ENCODE data around the gene AGAP3. TPM values are rescaled to one million over a fixed set of nuclear protein-coding genes. Genes with fewer than 3 reads are reported as not detected.

AGAP3 gene
- total and polyA plus RNA-seq, 2 of the 4 experiments (the other 2 are of a cell fraction), result 35.3 to 93.9 TPM

- Histone ChIP-seq H3K4ac (ENCODE audit: low read depth, low read length) (peak overlapping the region; percentile 95), H4K5ac (ENCODE audit: low read depth, low read length) (peak overlapping the region; percentile 36), H3K79me1 (ENCODE audit: low read depth in 1 of 2, low read length in 2 of 2) (peaks cover 19 to 64% of the 10 kb centered on the region in 2 experiments; a peak in 3 of 4 replicates), H3K4me3 (ENCODE audit: insufficient read depth, low read depth, low read length) (peak overlapping the region; percentile 95), H3K14ac (replicated peaks; ENCODE audit: low read depth, low read length) (peak overlapping the region; percentile 95), H2BK20ac (ENCODE audit: low read depth, low read length) (no peak overlapping the region), H3K23ac (ENCODE audit: low read depth, low read length) (peak overlapping the region; percentile 58; the same call in 1 of the 2 replicates), H4K8ac (ENCODE audit: low read depth in 2 of 2, low read length in 2 of 2) (peak overlapping the region; percentile 87 to 91), H3K9me3 (ENCODE audit: control insufficient read depth, insufficient read depth, low read length) (no peaks in the 10 kb centered on the region), H3K9ac (ENCODE audit: low read depth, low read length) (peak overlapping the region; percentile 93), H3K9me1 (ENCODE audit: insufficient read depth, low read length) (peaks cover under 1% of the 10 kb centered on the region; the same call in 1 of the 2 replicates), H2AK9ac (replicated peaks; ENCODE audit: low read depth, low read length, poor library complexity) (peak overlapping the region; percentile 98), H2AK5ac (ENCODE audit: low read depth, low read length) (peak overlapping the region; percentile 98), H3K36me3 (ENCODE audit: control insufficient read depth, insufficient read depth, low read length) (peaks cover 28% of the 10 kb centered on the region), H2BK15ac (ENCODE audit: low read depth, low read length) (no peak overlapping the region), H3K4me1 (ENCODE audit: control insufficient read depth, insufficient read depth, low read length) (peaks cover 22% of the 10 kb centered on the region), H4K91ac (ENCODE audit: insufficient read depth, low read depth, low read length) (peak overlapping the region; percentile 92), H4K20me1 (ENCODE audit: insufficient read depth, low read length) (peaks cover 17% of the 10 kb centered on the region), H2AFZ (replicated peaks; ENCODE audit: low read length, poor library complexity) (peak overlapping the region; percentile 91), H2BK120ac (ENCODE audit: low read depth, low read length) (peak overlapping the region; percentile 46; the same call in 1 of the 2 replicates), H2BK5ac (ENCODE audit: low read depth, low read length, poor library complexity, severe bottlenecking) (peak overlapping the region; percentile 67), H3K56ac (ENCODE audit: extremely low read depth, insufficient read depth, low read length) (peak overlapping the region; percentile 70), H3K27ac (ENCODE audit: insufficient read depth, low read length) (peak overlapping the region; percentile 84), H3K27me3 (ENCODE audit: control insufficient read depth, insufficient read depth, low read length) (no peaks in the 10 kb centered on the region), H3K18ac (ENCODE audit: low read depth, low read length) (peak overlapping the region; percentile 42; the same call in 1 of the 2 replicates), H3K4me2 (ENCODE audit: low read depth, low read length) (peak overlapping the region; percentile 91)
- CTCF ChIA-PET, result interaction anchor here (0.6 kb wide), 1 partner anchor 149 kb away, joined by 3 read pairs; no protein-coding TSS in a partner anchor
- BruUV-seq (replicated peaks), result TSS peak; percentile 40
- POLR2A ChIA-PET (ENCODE audit: unreplicated experiment), result interaction anchor here (0.5 to 1.0 kb wide), 2 partner anchors 12 to 64 kb away, joined by 3 to 7 read pairs; no protein-coding TSS in a partner anchor
- 2% methylated on average over 6 of the region's 31 CpGs; no CpG with 5 or more reads in 1 of the 2 experiments for WGBS, 2 experiments (ENCODE audit: extremely low coverage in 2 of 2, insufficient read length in 1 of 2)
- in situ Hi-C loops (cut with MboI; ENCODE audit: low sequenced_read_pairs) (no loop called here), intact Hi-C loops (cut with micrococcal nuclease) (loop anchor here (2.0 kb wide), 1 partner anchor 21 kb away; the partner anchor contains the start of gene SLC4A2), dilution Hi-C loops (cut with HindIII; ENCODE audit: low sequenced_read_pairs, unreplicated experiment) (no loop called here)
- peak; percentile 60; the same call in 1 of the 2 replicates for TF ChIP-seq MXI1 (IDR thresholded peaks at IDR 0.05; ENCODE audit: borderline replicate concordance, low read depth, low read length)
- no peak for TF ChIP-seq RFX5 (IDR thresholded peaks at IDR 0.05; ENCODE audit: low read depth, low read length)
- no peak for TF ChIP-seq MAFK (IDR thresholded peaks at IDR 0.05; ENCODE audit: low read depth, low read length)
- peak; percentile 7 for ATAC-seq (ENCODE audit: low read depth)
- DNase-seq, result no peak
Observed at GRCh38 chr7:151080067-151080521, 6.2 kb upstream of the AGAP3 start.
